ENCODE data around the gene USP11.

The USP11 gene

DNA sequence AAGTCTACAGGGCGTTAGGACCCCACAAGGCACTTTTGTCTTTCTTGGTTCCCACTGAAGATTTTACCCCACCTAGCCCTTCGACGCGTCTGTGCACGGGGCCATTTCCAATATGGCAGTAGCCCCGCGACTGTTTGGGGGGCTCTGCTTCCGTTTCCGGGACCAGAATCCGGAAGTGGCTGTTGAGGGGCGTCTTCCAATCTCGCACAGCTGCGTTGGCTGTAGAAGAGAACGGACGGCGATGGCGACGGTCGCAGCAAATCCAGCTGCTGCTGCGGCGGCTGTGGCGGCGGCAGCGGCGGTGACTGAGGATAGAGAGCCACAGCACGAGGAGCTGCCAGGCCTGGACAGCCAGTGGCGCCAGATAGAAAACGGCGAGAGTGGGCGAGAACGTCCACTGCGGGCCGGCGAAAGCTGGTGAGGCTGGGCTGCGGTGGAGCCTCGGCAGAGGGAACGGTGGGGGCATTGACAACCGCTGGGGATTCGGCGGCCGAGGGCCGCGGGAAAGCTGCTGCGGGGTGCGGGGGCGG, at the start of gene USP11:
USP11 (plus strand) TSS at position 207 of the 530 bp plus-strand sequence; CDS start at position 242, 35 bp downstream.
- DNase-seq, result peak; percentile 36

DNA sequence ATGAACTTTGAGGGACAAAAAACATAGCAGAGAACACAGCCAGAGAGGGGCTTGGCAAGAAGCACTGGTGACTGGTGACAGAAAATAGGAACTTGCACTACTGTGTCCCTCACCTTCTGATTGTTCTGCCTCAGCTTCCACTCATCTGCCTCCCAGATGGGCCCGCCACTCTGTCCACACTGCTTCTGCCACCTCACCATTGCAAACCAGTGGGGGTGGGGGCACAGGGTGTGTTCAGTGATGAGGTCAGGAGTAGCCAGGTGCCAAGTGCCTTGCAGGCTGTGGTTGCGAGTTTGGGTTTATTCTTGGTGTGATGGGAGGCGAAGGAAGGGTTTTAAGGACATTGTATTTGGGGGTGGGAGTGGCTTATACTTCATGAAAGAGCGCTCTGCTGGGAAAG, 48.3 kb upstream of the USP11 start:
- no peak for DNase-seq

DNA sequence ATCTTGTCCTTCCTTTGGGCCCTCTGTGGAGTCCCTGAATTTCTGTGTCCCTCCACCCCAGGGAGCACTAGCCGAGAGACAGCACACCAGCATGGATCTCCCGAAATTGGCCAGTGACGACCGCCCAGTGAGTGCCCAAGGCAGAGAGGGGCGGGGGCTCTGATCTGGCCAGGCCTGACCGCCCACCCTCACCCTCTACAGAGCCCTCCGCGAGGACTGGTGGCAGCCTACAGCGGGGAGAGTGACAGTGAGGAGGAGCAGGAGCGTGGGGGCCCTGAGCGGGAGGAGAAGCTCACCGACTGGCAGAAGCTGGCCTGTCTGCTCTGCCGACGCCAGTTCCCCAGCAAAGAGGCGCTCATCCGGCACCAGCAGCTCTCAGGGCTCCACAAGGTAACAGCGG, 47.6 kb upstream of the USP11 start:
- no peak for DNase-seq

DNA sequence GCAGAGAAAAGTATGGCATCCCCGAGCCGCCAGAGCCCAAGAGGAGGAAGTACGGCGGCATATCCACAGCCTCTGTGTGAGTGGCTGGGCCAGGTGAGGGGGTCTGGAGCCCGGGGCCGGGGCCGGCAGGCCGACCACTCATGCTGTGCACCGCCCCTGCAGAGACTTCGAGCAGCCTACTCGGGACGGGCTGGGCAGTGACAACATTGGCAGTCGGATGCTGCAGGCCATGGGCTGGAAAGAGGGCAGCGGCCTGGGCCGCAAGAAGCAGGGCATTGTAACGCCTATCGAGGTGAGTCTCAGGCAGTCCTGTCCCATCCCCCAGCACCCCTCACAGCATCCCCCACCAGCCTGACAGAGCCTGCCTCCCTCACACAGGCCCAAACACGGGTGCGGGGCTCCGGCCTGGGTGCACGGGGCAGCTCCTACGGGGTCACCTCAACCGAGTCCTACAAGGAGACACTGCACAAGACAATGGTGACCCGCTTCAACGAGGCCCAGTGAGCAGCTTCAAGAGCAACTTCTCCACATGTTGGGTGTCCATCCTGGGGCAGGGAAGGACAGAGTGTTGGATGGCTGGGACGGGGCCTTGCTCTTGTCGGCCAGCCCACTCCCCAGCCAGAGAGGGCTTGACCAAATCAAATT, 46.6 kb upstream of the USP11 start:
- no peak for DNase-seq

DNA sequence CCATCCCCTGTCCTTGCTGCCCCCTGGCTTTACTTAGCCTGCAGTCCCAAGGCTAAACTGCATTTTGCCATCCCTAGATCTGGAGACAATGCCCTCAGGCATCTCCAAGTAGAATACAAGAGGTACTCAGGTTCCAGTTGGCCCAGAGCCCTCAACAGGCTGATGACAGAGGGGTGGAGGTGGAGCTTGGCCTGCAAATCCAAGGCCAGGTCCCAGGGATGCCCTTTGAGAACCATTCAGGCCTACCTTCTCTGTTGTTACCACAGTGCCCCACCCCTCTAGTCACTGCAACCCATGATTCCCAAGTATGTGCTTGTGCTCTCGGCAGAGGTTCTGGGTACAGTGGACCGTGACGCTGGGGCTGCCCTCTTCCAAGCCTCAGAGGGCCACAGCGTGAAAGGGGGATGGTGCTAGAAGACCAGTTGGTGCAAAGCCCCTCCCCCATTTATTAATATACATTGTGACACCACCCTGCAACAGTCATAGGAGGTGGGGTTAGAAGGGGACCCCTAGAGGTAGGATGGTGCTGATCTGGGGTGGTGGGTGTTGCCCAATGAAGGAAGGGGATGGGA, 45.6 kb upstream of the USP11 start:
- no peak for DNase-seq

DNA sequence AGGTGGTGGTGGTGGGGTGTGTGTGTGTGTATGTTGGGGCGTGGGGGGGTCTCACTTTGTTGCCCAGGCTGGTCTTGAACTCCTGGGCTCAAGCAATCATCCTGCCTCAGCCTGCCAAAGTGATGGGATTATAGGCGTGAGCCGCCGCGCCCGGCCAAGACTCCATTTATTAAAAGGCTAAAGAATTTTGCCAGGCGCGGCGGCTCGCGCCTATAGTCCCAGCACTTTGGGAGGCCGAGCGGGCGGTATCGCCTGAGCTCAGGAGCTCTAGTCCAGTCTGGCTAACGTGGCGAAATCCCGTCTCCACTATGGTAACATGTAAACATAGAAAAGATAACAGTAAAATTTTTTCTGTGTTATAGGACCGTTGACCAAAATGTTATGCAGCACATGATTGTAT, 42.9 kb upstream of the USP11 start:
- DNase-seq, result no peak

DNA sequence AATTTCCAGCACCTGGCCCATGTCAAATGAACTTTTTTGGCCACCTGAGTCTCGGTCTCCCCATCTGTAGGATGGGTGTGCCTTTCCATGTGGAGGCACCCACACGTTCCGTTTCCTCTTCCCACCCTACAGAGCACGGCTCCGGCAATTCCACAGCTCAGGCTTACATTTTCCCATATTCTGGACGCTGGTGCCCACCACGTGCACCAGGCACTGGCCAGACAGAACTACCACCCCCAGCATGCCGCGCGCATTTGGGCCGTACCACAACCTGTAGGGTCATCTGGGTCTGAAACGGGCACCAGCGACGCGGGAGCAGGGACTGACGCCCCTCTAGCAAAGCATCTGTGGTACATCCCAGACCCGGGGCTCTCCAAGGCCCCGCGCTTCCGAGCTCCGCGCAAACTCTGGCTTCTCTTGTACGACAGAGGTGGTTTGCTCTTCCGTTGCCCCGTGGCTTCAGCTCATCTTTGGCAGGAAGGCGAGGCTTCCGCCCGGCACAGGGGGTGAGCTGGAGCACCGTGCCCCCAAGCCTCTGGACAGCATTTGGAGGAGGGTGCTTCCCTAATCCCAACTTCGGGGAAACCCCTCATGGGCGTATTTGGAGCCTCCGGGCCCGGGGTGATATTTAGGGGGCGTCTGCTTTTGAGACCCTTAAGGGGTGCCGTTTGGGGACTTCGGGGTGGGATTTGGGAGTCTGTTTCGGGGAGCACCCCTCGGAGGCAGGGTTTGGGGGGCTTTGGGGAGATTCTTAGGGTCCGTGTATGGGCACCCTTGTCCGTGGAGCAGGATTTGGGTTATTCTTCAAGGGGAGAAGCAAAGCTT, 42.2 kb upstream of the USP11 start:
- DNase-seq, result peak; percentile 84

DNA sequence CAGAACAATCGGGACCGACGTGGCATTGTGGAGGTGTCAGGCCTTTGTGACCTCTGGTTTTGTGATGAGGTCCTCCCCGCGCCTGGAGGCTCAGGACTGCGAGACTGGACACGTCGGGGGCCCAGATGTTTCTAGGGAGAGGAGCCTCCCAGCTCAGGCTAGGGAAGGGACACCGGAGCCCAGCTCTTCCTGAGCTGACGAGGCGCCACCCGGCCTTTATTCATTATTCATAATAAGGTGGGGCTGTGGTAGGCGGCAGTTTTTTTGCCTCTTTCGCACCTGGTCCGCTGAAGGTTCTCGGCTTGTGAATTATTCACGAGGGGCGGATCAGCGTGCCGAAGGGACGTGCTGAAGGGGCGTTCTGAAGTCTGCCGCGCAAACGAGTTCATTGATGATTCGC, 41.5 kb upstream of the USP11 start:
- DNase-seq, result peak; percentile 60

DNA sequence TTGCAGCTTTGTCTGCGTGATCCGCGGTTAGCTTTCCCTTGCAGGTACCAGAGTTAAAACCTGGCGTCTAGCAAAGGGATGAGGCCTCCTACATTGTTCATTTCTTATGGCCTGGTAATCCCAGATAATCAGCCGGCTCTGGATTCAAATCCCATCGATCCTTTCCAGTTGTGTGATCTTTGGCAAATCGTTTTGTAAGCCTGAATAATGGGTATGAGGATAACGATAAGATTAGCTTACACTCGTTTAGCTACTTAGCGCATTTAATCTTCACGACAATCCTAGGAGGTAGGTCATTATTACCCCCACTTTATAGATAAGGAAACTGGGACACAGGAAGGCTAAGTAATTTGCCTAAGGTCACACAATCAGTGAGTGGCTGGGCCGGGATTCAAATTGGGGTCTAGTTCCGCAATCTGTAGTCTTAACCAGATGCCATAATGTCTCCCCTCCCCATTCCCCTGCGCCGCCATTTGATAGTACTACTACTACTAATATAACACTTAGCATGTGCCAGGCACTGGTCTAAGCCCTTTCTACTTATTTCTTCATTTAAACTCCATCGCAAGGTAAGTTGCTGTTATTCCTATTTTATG, 40.9 kb upstream of the USP11 start:
- no peak for DNase-seq

DNA sequence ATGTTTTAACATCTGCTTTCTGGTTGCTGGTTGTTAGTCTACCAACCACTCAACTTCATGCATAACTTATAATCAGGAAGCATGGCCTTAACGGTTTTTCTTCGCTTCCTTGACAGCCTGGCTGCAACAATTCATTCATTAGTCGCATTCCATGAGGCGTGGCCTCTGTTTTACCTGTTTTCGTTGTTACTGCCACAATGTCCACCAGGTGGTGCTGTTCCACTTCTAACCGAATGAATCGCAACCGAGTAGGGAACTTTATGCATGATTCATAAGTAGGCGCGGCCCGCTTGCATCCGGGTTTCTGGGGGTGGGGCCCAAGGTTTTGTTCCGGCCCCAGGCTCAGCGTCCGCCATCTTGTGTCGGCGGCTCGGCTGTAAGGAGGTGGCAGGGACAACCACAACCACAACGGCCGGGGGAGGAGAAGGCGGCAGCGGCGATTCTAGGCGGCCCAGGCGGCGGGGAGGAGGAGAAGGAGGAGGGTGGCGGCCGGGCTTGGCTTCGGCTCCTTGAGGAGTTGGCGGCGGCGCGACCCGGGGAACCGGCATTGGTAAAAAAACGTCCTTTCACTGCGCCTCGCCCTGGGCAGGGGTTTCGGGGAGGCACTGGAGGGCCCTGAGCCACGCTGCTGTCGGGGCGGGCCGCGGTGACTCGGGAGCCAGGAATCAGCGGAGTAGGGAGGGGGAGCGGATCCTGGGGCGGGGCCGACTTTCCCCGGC, 39.2 kb upstream of the USP11 start, which contains the start of gene UBA1:
UBA1 (plus strand) TSS at position 355 of the 719 bp plus-strand sequence. CDS start 4,974 bp downstream, outside the sequence.
- DNase-seq, result peak; percentile 91

DNA sequence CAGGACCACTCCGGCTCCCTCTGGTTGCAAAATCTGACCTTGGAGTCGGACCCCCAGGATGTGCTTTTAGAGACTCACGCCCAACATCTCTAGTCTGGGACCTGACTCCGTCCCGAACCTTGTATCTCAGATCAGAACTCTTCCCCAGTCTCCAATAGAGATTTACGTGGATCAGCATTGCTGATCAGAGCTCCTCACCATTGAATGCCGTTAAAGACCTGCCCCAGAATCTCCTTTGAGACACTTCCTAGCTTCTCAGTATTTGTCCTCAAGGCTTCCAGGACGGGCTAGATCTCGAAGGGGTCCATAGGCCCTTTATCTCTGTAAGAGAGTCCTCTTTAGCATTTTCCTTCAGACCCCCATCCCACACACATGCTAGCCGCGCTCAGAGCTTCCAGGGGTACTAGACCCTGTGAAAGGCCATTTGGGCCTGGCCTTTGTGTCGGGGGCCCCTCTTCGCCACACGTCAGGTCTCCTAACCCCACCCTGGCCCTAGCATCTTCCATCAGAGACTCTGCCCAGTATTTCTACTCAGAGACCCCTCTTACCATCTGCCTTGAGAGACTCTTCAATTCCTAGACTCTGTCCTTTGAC, 38.5 kb upstream of the USP11 start:
- DNase-seq, result no peak

DNA sequence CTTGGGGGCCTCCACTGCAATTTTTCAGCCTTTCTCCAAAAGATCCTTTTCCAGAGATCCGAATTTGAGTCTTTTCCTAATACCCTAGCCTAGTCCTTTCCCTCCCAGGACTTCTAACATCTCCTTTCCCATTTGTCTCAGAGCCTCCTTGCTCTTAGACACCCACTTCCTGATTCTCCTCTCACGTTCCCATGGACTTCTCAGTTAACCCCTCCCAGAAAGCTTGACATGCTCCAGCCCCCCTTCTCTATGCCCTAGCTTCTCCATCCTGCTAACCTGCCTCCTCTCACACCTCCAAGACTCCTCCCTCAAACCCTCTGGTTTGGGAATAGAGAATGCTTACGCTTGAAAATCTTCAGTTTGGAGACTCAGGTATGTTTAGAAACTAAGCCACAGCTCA, 36.7 kb upstream of the USP11 start:
- DNase-seq, result no peak

DNA sequence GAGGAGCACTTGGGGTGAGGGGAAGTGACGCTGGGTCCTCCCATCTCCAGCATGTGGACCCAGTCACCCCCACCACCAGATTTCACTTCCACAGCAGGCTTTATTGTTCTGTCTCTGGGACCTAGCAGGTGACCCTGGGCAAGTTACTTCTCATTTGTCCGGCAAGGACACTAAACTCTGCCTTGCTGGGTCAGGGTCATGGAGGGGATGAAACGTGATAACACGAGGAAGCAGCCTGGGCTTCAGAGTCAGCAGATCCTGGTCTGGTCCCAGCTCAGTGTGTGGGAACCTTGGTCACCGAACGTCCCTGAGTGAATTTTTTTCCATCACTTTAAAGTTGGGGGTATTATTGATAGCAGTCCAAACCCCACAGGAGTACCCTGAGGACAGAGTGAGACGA, 35.3 kb upstream of the USP11 start:
- no peak for DNase-seq

DNA sequence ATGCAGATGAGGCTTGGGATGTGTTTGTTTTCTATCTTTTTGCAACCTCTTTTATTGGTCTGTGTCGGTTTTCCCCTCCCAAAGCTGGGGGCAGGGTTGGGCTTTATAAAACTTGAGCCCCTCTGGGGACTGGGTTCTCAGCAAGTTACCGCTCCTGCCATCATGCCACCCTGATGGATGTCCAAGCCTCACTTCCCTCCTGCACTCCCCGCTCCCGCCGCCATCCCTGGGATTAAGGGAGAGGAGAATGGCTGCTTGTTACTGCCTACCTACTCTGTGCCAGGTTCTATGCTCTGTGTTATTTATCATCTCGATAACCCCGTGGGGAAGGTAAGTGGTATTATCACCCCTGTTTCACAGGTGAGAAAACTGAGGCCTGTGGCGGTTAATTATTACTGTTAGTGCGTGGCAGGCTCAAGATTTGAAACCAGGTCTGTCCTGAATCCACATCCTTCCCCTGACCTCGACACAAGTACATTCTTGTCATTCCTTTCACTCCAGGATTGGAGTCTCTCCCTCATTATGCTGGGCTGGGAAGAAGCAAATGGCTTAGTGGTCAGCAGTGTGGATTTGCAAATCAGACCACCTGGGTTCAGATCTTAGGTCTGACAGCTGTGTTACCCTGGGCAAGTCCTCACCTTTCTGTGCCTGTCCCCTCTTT, 34.7 kb upstream of the USP11 start:
- DNase-seq, result no peak

DNA sequence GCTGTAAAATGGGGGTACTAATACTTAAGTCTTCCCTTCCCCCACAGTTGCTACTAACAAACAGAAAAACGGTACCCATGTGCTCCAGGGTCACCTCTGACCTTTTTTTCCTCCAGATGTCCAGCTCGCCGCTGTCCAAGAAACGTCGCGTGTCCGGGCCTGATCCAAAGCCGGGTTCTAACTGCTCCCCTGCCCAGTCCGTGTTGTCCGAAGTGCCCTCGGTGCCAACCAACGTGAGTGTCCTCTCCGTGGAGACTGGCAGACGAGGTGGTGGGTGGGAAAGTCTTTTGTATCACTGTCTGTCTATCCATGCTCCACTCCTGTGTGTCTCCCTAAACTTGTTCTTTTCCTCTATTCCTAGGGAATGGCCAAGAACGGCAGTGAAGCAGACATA, 34.1 kb upstream of the USP11 start:
- no peak for DNase-seq

DNA sequence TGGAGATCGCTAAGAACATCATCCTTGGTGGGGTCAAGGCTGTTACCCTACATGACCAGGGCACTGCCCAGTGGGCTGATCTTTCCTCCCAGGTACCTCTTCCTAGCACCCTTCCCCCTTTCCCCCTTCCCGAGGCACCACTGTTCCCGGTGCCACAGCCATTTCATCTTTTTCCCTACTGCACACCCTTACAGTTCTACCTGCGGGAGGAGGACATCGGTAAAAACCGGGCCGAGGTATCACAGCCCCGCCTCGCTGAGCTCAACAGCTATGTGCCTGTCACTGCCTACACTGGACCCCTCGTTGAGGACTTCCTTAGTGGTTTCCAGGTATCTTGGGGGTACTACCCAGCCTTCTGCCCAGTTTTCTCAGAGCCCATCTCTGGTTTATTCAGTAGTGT, 33.5 kb upstream of the USP11 start:
- DNase-seq, result no peak

DNA sequence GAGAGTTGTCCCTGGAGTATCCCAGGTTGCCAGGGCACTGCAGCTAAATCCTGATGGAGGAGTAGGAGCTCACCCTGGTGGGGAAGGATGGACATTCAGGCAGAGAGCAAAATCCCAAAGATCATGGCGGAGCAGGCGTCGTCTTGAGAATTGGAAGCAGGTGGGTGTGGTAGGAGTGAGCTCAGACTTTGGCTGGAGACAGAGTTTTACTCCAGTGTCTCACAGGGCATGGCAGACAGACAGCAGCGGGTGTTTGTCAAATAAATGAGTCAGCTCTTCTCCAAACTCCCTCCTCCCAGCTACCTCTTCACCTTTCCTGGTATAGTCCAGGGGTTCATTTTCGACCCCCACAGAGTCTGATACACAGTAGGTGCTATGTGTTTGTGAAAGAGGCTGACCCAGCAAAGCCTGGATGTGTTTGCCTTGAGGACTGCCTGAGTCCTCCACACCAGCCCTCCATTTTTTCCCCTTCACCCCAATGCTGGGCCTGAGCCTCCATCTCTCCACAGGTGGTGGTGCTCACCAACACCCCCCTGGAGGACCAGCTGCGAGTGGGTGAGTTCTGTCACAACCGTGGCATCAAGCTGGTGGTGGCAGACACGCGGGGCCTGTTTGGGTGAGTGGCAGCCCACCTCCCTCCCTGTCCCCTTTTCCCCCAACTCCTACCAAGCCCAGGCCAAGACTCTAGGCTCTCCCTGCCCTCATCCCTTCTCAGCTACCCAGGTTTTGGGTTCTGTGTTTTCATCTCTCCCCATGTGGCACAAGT, 32.2 kb upstream of the USP11 start:
- DNase-seq, result no peak

DNA sequence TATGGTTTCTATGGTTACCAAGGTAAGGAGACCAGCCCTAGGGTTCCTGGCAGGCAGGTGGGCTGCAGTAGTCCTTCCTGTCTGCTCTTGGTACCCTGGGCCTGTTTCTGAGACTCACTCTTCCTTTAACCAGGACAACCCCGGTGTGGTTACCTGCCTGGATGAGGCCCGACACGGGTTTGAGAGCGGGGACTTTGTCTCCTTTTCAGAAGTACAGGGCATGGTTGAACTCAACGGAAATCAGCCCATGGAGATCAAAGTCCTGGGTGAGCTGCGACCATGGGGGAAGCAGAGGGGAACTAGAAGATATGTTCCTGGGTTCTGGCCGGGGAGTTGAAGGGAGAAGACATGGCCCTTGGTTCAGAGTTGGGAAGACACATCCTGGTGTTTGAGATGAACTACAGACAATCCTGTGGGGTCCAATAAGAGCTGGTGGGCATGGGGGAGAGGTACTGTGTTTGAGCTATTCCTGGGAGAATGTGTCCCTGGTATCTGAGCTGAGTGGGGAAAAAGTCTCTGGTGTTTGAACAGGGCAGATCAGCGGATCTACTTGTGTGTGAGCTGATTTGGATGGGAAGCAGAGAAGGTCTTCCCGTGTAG, 31.4 kb upstream of the USP11 start:
- DNase-seq, result no peak

DNA sequence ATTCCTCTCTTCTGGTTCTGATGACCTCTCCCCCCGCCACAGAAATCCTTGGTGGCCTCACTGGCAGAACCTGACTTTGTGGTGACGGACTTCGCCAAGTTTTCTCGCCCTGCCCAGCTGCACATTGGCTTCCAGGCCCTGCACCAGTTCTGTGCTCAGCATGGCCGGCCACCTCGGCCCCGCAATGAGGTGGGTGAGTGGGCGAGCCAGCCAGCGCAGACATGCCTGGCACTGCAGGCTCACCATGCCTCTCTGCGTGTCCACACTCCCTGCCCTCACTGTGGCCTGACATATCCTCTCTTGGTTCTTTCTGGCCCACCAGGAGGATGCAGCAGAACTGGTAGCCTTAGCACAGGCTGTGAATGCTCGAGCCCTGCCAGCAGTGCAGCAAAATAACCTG, 30.5 kb upstream of the USP11 start:
- no peak for DNase-seq

DNA sequence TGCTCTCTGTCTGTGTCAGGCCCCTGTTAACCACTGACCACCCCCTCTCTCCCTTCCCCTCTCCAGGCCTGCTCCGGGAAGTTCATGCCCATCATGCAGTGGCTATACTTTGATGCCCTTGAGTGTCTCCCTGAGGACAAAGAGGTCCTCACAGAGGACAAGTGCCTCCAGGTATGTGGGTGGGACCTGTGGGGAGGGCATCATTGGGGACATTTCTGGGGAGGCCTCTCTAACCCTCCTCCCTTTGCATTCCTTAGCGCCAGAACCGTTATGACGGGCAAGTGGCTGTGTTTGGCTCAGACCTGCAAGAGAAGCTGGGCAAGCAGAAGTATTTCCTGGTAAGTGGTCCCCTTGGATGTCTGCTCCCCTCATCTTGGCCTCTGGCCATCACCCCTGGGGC, 29.9 kb upstream of the USP11 start:
- DNase-seq, result no peak

DNA sequence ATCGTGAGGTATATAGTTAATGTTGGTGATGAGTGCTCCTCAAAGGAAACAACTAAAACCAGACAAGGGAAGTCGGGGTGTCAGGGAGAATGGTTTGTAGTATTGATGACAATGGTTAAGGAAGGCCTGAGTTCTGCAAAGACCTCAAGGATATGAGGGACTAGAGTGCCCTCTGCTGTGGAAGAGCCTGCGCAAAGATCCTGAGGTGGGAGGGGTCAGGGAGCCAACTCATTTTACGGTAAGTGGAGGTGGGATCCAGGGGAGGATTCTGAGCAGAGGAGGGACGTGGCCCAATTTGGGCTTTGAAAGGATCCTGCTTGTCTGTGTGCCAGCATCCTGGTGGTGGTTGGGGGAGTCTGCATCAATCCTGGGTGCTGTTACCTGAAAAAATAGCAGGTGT, 27.8 kb upstream of the USP11 start:
- DNase-seq, result no peak
